H9 (cell line): ENCODE data around the gene CTIF. TPM values are rescaled to one million over a fixed set of nuclear protein-coding genes. Genes with fewer than 3 reads are reported as not detected.

Experiments used
- DNase-seq: peaks from one replicate; pipeline ENCODE4 v3.0.0-alpha.2; 2017
- H2AFZ ChIP-seq: one replicate; pipeline ENCODE4 v1.6.1; 2013; ENCODE audit warnings: mild to moderate bottlenecking, low read length, control low read depth, moderate library complexity
- H2AK5ac ChIP-seq: 2 replicates; pipeline ENCODE4 v1.6.1; 2013; ENCODE audit warnings: low read length, control low read depth, mixed read lengths; ENCODE audit not compliant: insufficient read length
- H2BK120ac ChIP-seq: one replicate; pipeline ENCODE4 v1.6.1; 2013; ENCODE audit warnings: low read depth, mild to moderate bottlenecking, low read length, control low read depth, inconsistent platforms; ENCODE audit not compliant: poor library complexity, severe bottlenecking
- H2BK12ac ChIP-seq: 2 replicates; pipeline ENCODE4 v1.6.1; 2013; ENCODE audit warnings: low read length, control low read depth, mixed read lengths, low read depth; ENCODE audit not compliant: insufficient read length
- H2BK15ac ChIP-seq: 2 replicates; pipeline ENCODE4 v1.6.1; 2013; ENCODE audit warnings: low read depth, low read length, control low read depth
- H2BK20ac ChIP-seq: one replicate; pipeline ENCODE4 v1.6.1; 2013; ENCODE audit warnings: low read depth, mild to moderate bottlenecking, low read length, control low read depth, inconsistent platforms; ENCODE audit not compliant: poor library complexity, severe bottlenecking
- H2BK5ac ChIP-seq: 2 replicates; pipeline ENCODE4 v1.6.1; 2013; ENCODE audit warnings: low read length, control low read depth, mixed read lengths; ENCODE audit not compliant: insufficient read length
- H3K14ac ChIP-seq: 2 replicates; pipeline ENCODE4 v1.6.1; 2013; ENCODE audit warnings: low read length, control low read depth; ENCODE audit not compliant: insufficient read depth
- H3K18ac ChIP-seq: 2 replicates; pipeline ENCODE4 v1.6.1; 2013; ENCODE audit warnings: low read depth, mild to moderate bottlenecking, mixed read lengths, low read length, control low read depth; ENCODE audit not compliant: insufficient read length
- H3K23ac ChIP-seq: 2 replicates; pipeline ENCODE4 v1.6.1; 2013; ENCODE audit warnings: low read length, control low read depth, mixed read lengths, low read depth; ENCODE audit not compliant: insufficient read length
- H3K23me2 ChIP-seq: 2 replicates; pipeline ENCODE4 v1.6.1; 2013; ENCODE audit warnings: low read depth, mild to moderate bottlenecking, mixed read lengths, low read length, control low read depth; ENCODE audit not compliant: insufficient read length, poor library complexity, severe bottlenecking
- H3K27ac ChIP-seq: 2 replicates; pipeline ENCODE4 v1.5.1; 2013; ENCODE audit warnings: low read length, control low read depth, mixed read lengths, low read depth; ENCODE audit not compliant: insufficient read length
- H3K27me3 ChIP-seq: 2 replicates; pipeline ENCODE4 v1.6.1; 2013; ENCODE audit warnings: low read length, control low read depth, inconsistent platforms; ENCODE audit not compliant: insufficient read depth
- H3K4ac ChIP-seq: 2 replicates; pipeline ENCODE4 v1.6.1; 2013; ENCODE audit warnings: low read depth, mild to moderate bottlenecking, control low read depth, inconsistent platforms, low read length, moderate library complexity
- H3K4me1 ChIP-seq: 2 replicates; pipeline ENCODE4 v1.6.1; 2013; ENCODE audit warnings: low read length, control low read depth, inconsistent platforms; ENCODE audit not compliant: insufficient read depth
- H3K4me2 ChIP-seq: 2 replicates; pipeline ENCODE4 v1.6.1; 2013; ENCODE audit warnings: low read length, control low read depth, mixed read lengths; ENCODE audit not compliant: insufficient read length, insufficient read depth
- H3K56ac ChIP-seq: 2 replicates; pipeline ENCODE4 v1.6.1; 2013; ENCODE audit warnings: low read depth, mild to moderate bottlenecking, mixed read lengths, low read length, control low read depth; ENCODE audit not compliant: insufficient read length
- H3K79me1 ChIP-seq: 2 replicates; pipeline ENCODE4 v1.6.1; 2013; ENCODE audit warnings: low read depth, mild to moderate bottlenecking, moderate library complexity, low read length, control low read depth, inconsistent platforms; ENCODE audit not compliant: insufficient read depth, poor library complexity, severe bottlenecking
- H3K79me2 ChIP-seq: 2 replicates; pipeline ENCODE4 v1.6.1; 2013; ENCODE audit warnings: low read length, control low read depth, inconsistent platforms; ENCODE audit not compliant: insufficient read depth
- H3K9ac ChIP-seq: 2 replicates; pipeline ENCODE4 v1.6.1; 2013; ENCODE audit warnings: low read length, control low read depth, mixed read lengths; ENCODE audit not compliant: insufficient read length; ENCODE audit errors: extremely low read depth
- H3K9me3 ChIP-seq: one replicate; pipeline ENCODE4 v1.6.1; 2013; ENCODE audit warnings: low read depth, low read length, inconsistent platforms; ENCODE audit not compliant: control insufficient read depth
- H3T11ph ChIP-seq: one replicate; pipeline ENCODE4 v1.6.1; 2013; ENCODE audit warnings: mild to moderate bottlenecking, low read length, control low read depth, inconsistent platforms
- H4K20me1 ChIP-seq: one replicate; pipeline ENCODE4 v1.6.1; 2013; ENCODE audit not compliant: control insufficient read depth, insufficient read length, insufficient read depth
- H4K5ac ChIP-seq: 2 replicates; pipeline ENCODE4 v1.6.1; 2013; ENCODE audit warnings: low read depth, mild to moderate bottlenecking, mixed read lengths, low read length, control low read depth; ENCODE audit not compliant: insufficient read length
- H4K8ac ChIP-seq: replicated peaks from 2 replicates; pipeline ENCODE4 v1.6.1; 2013; ENCODE audit warnings: low read length, control low read depth, mixed read lengths, low read depth; ENCODE audit not compliant: insufficient read length
- H4K91ac ChIP-seq: 2 replicates; pipeline ENCODE4 v1.6.1; 2013; ENCODE audit warnings: low read depth, mild to moderate bottlenecking, moderate library complexity, mixed read lengths, low read length, control low read depth; ENCODE audit not compliant: insufficient read length
- H3K27ac Mint-ChIP-seq, 3 experiments: 2 replicates in 2 of 3; 3 replicates in 1 of 3; pipeline ENCODE4 v1.8.0; 2020 to 2021; ENCODE audit warnings: mixed read lengths in 3 of 3, mild to moderate bottlenecking in 1 of 3, moderate library complexity in 1 of 3
- H3K27me3 Mint-ChIP-seq: 2 replicates; pipeline ENCODE4 v1.8.0; 2021; ENCODE audit warnings: low read depth, mild to moderate bottlenecking, moderate library complexity, mixed read lengths
- H3K36me3 Mint-ChIP-seq, 3 experiments: 2 replicates in 2 of 3; 3 replicates in 1 of 3; pipeline ENCODE4 v1.8.0; 2020 to 2021; ENCODE audit warnings: low read depth in 3 of 3, mixed read lengths in 3 of 3; ENCODE audit not compliant: insufficient read depth in 1 of 3
- H3K4me1 Mint-ChIP-seq, 2 experiments: 2 replicates each; pipeline ENCODE4 v1.8.0; 2020; ENCODE audit warnings: mixed read lengths in 2 of 2
- H3K4me3 Mint-ChIP-seq, 2 experiments: 2 replicates in 1 of 2; 3 replicates in 1 of 2; pipeline ENCODE4 v1.8.0; 2020 to 2021; ENCODE audit warnings: mild to moderate bottlenecking in 2 of 2, mixed read lengths in 2 of 2, moderate library complexity in 1 of 2
- H3K9me3 Mint-ChIP-seq, 2 experiments: 2 replicates in 1 of 2; 3 replicates in 1 of 2; pipeline ENCODE4 v1.8.0; 2020; ENCODE audit warnings: mild to moderate bottlenecking in 2 of 2, mixed read lengths in 2 of 2, moderate library complexity in 1 of 2
- CTCF ChIP-seq: fragments of 200-600 bp; sonication (generic); conservative IDR thresholded peaks from 3 replicates; pipeline ENCODE4 v1.8.0; 2021; ENCODE audit warnings: antibody characterized with exemption, mild to moderate bottlenecking
- WGBS: extraction: QIAGEN DNeasy Blood & Tissue Kit; methylation state at CpG from one replicate; pipeline ENCODE4 v1.1.7; 2013; ENCODE audit warnings: missing lambda C conversion rate, low lambda C conversion rate, mixed read lengths; ENCODE audit not compliant: insufficient read length; ENCODE audit errors: extremely low coverage; 5-methylcytosine and 5-hydroxymethylcytosine counted together
- total RNA-seq: library from RNA; stranded (reverse); gene quantifications from 2 replicates; pipeline ENCODE4 v1.2.1, GENCODE V29; 2021

The CTIF gene
- total RNA-seq, 1 experiment from 2014 or later = 15.8 TPM

GRCh38 chr18:48808476-48808875, 269.6 kb downstream of the CTIF start:
- Histone ChIP-seq H3K9ac (no peak overlapping the region), H3K27ac (no peak overlapping the region)

More at GRCh38 chr18:48808476-48808875, 269.6 kb downstream of the CTIF start:
- Histone ChIP-seq H3K18ac (no peak overlapping the region), H4K91ac (no peak overlapping the region), H2BK5ac (no peak overlapping the region), H2BK20ac (no peak overlapping the region), H3K4me1 (no peaks in the 10 kb centered on the region), H3K23ac (no peak overlapping the region), H2AFZ (no peak overlapping the region), H2BK15ac (no peak overlapping the region), H4K8ac (no peak overlapping the region), H2AK5ac (no peak overlapping the region), H3K4me2 (no peak overlapping the region), H3K79me2 (no peaks in the 10 kb centered on the region), H3K9me3 (no peaks in the 10 kb centered on the region), H4K20me1 (no peaks in the 10 kb centered on the region), H3K79me1 (no peaks in the 10 kb centered on the region), H4K5ac (no peak overlapping the region), H3K56ac (no peak overlapping the region), H3T11ph (no peak overlapping the region), H3K14ac (no peak overlapping the region), H2BK120ac (no peak overlapping the region), H3K4ac (no peak overlapping the region), H2BK12ac (no peak overlapping the region), H3K23me2 (no peaks in the 10 kb centered on the region), H3K27me3 (no peaks in the 10 kb centered on the region)
- Mint-ChIP-seq H3K9me3 (no peaks in the 10 kb centered on the region), H3K27ac (no peak overlapping the region), H3K4me1 (no peaks in the 10 kb centered on the region), H3K4me3 (no peak overlapping the region), H3K36me3 (peaks cover 0 to 3% (median 2%) of the 10 kb centered on the region in 3 experiments; a peak in 2 of 7 replicates), H3K27me3 (no peaks in the 10 kb centered on the region)
- no CpG with 5 or more reads among the region's 1 CpG for WGBS
- DNase-seq = no peak
- TF ChIP-seq CTCF = no peak
